HEK293 (cell line): ENCODE measurements around the gene TNFAIP1.

Experiments
- ZBTB21 ChIP-seq: fragments of 450-650 bp; formaldehyde crosslinking; IDR thresholded peaks from 2 replicates; pipeline ENCODE4 v1.5.1; 2017; ENCODE audit warnings: missing biosample characterization, missing genetic modification characterization
- ZNF114 ChIP-seq: fragments of 450-650 bp; formaldehyde crosslinking; IDR thresholded peaks from 2 replicates; pipeline ENCODE4 v1.5.0; 2017; ENCODE audit warnings: missing biosample characterization, missing genetic modification characterization
- ZNF121 ChIP-seq: fragments of 450-650 bp; formaldehyde crosslinking; IDR thresholded peaks from 2 replicates; pipeline ENCODE4 v1.5.1; 2016; ENCODE audit warnings: missing biosample characterization, missing genetic modification characterization
- ZNF239 ChIP-seq: fragments of 450-650 bp; formaldehyde crosslinking; IDR thresholded peaks from 2 replicates; pipeline ENCODE4 v1.5.1; 2016; ENCODE audit warnings: missing biosample characterization, missing genetic modification characterization
- ZNF24 ChIP-seq: fragments of 450-650 bp; formaldehyde crosslinking; IDR thresholded peaks from 2 replicates; pipeline ENCODE4 v1.5.1; 2016; ENCODE audit warnings: missing biosample characterization, missing genetic modification characterization
- ZNF248 ChIP-seq: fragments of 450-650 bp; formaldehyde crosslinking; IDR thresholded peaks from 2 replicates; pipeline ENCODE4 v1.5.1; 2017; ENCODE audit warnings: missing biosample characterization, missing genetic modification characterization
- ZNF292 ChIP-seq: fragments of 450-650 bp; formaldehyde crosslinking; IDR thresholded peaks from 2 replicates; pipeline ENCODE4 v1.5.1; 2016; ENCODE audit warnings: low read depth, missing biosample characterization, missing genetic modification characterization, borderline replicate concordance
- ZNF341 ChIP-seq: fragments of 450-650 bp; formaldehyde crosslinking; IDR thresholded peaks from 2 replicates; pipeline ENCODE4; 2016; ENCODE audit warnings: low read depth, missing biosample characterization, missing genetic modification characterization
- ZNF423 ChIP-seq: fragments of 450-650 bp; formaldehyde crosslinking; IDR thresholded peaks from 2 replicates; pipeline ENCODE4 v1.5.1; 2016; ENCODE audit warnings: missing biosample characterization, missing genetic modification characterization
- ZNF558 ChIP-seq: fragments of 450-650 bp; formaldehyde crosslinking; IDR thresholded peaks from 2 replicates; pipeline ENCODE4 v1.5.1; 2016; ENCODE audit warnings: missing biosample characterization, missing genetic modification characterization
- TF ChIP-seq, protein P1 (sequence below): fragments of 450-650 bp; formaldehyde crosslinking; IDR thresholded peaks from 2 replicates; pipeline ENCODE4 v1.5.1; 2016; ENCODE audit warnings: missing biosample characterization, missing genetic modification characterization, borderline replicate concordance
- TF ChIP-seq, protein P2 (sequence below): fragments of 450-650 bp; formaldehyde crosslinking; IDR thresholded peaks from 2 replicates; pipeline ENCODE4 v1.5.1; 2016; ENCODE audit warnings: missing biosample characterization, missing genetic modification characterization
- TF ChIP-seq, protein P3 (sequence below): fragments of 450-650 bp; formaldehyde crosslinking; IDR thresholded peaks from 2 replicates; pipeline ENCODE4 v1.5.1; 2016; ENCODE audit warnings: missing biosample characterization, missing genetic modification characterization, borderline replicate concordance
- TF ChIP-seq, protein P4 (sequence below): fragments of 450-650 bp; formaldehyde crosslinking; IDR thresholded peaks from 2 replicates; pipeline ENCODE4 v1.5.1; 2016; ENCODE audit warnings: missing biosample characterization, missing genetic modification characterization, borderline replicate concordance

DNA sequence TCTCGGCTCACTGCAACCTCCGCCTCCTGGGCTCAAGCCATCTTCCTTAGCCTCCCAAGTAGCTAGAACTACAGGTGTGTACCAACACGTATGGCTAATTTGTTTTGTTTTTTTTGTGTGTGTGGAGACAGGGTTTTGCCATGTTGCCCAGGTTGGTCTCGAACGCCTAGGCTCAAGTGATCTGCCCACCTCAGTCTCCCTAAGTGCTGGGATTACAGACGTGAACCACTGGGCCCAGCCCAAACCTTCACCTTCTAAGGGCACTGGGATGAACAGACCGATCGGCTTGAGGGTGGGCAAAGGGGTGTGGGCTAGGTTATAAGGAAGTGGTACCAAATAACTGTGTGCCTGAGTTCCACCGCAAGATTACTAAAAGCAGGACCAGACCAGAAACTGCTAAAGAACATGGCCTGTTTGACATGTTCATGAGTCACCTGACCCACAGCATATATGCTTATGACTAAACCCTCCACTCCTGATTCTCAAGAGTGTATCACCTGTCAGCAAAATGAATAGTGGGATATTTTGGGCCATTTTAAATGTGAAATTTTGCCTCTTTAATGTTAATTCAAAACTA is 8.4 kb upstream of the TNFAIP1 start:
- TF ChIP-seq ZNF114 (tag by site-specific recombination) (no peak), ZNF292 (tag by site-specific recombination) (no peak), ZNF121 (tag by site-specific recombination) (no peak), ZNF423 (tag by site-specific recombination) (no peak), ZBTB21 (tag by site-specific recombination) (no peak), ZNF239 (tag by site-specific recombination) (no peak), ZNF24 (no peak), ZNF248 (tag by site-specific recombination) (no peak), ZNF558 (tag by site-specific recombination) (no peak), ZNF341 (no peak)
- TF ChIP-seq, protein P1, sequence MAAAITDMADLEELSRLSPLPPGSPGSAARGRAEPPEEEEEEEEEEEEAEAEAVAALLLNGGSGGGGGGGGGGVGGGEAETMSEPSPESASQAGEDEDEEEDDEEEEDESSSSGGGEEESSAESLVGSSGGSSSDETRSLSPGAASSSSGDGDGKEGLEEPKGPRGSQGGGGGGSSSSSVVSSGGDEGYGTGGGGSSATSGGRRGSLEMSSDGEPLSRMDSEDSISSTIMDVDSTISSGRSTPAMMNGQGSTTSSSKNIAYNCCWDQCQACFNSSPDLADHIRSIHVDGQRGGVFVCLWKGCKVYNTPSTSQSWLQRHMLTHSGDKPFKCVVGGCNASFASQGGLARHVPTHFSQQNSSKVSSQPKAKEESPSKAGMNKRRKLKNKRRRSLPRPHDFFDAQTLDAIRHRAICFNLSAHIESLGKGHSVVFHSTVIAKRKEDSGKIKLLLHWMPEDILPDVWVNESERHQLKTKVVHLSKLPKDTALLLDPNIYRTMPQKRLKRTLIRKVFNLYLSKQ (tag by site-specific recombination): no peak
- TF ChIP-seq, protein P2, sequence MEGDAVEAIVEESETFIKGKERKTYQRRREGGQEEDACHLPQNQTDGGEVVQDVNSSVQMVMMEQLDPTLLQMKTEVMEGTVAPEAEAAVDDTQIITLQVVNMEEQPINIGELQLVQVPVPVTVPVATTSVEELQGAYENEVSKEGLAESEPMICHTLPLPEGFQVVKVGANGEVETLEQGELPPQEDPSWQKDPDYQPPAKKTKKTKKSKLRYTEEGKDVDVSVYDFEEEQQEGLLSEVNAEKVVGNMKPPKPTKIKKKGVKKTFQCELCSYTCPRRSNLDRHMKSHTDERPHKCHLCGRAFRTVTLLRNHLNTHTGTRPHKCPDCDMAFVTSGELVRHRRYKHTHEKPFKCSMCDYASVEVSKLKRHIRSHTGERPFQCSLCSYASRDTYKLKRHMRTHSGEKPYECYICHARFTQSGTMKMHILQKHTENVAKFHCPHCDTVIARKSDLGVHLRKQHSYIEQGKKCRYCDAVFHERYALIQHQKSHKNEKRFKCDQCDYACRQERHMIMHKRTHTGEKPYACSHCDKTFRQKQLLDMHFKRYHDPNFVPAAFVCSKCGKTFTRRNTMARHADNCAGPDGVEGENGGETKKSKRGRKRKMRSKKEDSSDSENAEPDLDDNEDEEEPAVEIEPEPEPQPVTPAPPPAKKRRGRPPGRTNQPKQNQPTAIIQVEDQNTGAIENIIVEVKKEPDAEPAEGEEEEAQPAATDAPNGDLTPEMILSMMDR (tag by site-specific recombination): no peak
- TF ChIP-seq, protein P3, sequence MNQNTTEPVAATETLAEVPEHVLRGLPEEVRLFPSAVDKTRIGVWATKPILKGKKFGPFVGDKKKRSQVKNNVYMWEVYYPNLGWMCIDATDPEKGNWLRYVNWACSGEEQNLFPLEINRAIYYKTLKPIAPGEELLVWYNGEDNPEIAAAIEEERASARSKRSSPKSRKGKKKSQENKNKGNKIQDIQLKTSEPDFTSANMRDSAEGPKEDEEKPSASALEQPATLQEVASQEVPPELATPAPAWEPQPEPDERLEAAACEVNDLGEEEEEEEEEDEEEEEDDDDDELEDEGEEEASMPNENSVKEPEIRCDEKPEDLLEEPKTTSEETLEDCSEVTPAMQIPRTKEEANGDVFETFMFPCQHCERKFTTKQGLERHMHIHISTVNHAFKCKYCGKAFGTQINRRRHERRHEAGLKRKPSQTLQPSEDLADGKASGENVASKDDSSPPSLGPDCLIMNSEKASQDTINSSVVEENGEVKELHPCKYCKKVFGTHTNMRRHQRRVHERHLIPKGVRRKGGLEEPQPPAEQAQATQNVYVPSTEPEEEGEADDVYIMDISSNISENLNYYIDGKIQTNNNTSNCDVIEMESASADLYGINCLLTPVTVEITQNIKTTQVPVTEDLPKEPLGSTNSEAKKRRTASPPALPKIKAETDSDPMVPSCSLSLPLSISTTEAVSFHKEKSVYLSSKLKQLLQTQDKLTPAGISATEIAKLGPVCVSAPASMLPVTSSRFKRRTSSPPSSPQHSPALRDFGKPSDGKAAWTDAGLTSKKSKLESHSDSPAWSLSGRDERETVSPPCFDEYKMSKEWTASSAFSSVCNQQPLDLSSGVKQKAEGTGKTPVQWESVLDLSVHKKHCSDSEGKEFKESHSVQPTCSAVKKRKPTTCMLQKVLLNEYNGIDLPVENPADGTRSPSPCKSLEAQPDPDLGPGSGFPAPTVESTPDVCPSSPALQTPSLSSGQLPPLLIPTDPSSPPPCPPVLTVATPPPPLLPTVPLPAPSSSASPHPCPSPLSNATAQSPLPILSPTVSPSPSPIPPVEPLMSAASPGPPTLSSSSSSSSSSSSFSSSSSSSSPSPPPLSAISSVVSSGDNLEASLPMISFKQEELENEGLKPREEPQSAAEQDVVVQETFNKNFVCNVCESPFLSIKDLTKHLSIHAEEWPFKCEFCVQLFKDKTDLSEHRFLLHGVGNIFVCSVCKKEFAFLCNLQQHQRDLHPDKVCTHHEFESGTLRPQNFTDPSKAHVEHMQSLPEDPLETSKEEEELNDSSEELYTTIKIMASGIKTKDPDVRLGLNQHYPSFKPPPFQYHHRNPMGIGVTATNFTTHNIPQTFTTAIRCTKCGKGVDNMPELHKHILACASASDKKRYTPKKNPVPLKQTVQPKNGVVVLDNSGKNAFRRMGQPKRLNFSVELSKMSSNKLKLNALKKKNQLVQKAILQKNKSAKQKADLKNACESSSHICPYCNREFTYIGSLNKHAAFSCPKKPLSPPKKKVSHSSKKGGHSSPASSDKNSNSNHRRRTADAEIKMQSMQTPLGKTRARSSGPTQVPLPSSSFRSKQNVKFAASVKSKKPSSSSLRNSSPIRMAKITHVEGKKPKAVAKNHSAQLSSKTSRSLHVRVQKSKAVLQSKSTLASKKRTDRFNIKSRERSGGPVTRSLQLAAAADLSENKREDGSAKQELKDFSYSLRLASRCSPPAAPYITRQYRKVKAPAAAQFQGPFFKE: no peak
- TF ChIP-seq, protein P4, sequence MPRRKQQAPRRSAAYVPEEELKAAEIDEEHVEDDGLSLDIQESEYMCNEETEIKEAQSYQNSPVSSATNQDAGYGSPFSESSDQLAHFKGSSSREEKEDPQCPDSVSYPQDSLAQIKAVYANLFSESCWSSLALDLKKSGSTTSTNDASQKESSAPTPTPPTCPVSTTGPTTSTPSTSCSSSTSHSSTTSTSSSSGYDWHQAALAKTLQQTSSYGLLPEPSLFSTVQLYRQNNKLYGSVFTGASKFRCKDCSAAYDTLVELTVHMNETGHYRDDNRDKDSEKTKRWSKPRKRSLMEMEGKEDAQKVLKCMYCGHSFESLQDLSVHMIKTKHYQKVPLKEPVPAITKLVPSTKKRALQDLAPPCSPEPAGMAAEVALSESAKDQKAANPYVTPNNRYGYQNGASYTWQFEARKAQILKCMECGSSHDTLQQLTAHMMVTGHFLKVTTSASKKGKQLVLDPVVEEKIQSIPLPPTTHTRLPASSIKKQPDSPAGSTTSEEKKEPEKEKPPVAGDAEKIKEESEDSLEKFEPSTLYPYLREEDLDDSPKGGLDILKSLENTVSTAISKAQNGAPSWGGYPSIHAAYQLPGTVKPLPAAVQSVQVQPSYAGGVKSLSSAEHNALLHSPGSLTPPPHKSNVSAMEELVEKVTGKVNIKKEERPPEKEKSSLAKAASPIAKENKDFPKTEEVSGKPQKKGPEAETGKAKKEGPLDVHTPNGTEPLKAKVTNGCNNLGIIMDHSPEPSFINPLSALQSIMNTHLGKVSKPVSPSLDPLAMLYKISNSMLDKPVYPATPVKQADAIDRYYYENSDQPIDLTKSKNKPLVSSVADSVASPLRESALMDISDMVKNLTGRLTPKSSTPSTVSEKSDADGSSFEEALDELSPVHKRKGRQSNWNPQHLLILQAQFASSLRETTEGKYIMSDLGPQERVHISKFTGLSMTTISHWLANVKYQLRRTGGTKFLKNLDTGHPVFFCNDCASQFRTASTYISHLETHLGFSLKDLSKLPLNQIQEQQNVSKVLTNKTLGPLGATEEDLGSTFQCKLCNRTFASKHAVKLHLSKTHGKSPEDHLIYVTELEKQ (tag by site-specific recombination): no peak
